ENCODE data around the gene LNPK.
"Not testable (repeated sequence)": the region's sequence is repeated elsewhere in the genome, so short reads cannot be mapped to it uniquely, and the experiment has no call there.

The LNPK gene

DNA sequence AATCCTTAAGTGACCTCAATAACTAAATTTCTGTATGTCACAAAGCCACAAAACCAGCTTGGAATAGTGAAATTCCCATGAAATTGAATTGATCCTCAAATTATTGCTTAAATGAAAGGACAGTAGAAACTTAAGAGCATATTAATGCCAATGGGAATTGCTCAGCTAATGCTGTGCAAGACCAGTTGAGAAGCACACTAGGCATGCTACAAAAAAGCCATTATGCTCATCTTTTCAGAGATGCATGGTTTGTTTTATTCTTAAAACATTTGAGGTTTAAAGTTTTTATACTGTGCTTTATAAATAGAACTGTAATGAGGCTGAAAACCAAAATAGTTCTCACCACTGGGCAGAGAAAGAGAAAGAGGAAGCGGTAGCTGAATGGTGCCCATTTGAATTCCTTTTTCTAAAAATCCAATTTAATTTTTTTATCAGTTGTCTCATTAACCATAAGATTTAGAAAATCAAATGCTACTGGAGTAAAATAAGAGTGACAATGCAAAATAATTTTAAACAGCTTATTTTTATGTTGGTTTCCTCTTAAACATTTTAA lies 98.6 kb downstream of the LNPK start:
- no peak for DNase-seq (ENCODE audit: low spot score)

DNA sequence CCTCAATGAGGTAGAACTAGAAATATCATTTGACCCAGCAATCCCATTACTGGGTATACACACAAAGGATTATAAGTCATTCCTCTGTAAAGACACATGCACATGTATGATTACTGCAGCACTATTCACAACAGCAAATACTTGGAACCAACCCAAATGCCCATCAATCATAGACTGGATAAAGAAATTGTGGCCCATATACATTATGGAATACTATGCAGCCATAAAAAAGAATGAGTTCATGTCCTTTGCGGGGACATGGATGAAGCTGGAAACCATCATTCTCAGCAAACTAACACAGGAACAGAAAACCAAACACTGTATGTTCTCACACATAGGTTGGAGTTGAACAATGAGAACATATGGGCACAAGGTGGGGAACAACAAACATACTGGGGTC lies 106.1 kb downstream of the LNPK start:
- DNase-seq (ENCODE audit: low spot score): not testable (repeated sequence)

DNA sequence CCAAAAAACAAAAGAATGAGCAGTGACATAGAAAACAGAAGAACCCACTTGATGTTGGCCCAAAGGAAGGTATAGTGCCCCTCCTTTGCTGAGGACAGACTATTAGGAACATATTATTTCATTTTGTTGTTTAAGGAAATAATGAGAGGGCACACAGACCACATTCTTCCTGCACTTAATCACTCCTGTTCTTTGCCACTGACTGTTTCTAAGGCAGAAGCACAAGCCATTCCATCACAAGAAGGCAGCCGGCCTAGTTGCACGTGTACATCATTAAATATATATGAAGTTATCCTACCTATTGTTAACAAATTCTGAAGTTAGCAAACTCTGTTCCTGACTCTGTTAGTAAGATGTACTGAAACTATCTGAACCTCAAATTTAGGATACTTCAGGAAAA lies 110.0 kb downstream of the LNPK start:
- DNase-seq (ENCODE audit: low spot score): no peak

DNA sequence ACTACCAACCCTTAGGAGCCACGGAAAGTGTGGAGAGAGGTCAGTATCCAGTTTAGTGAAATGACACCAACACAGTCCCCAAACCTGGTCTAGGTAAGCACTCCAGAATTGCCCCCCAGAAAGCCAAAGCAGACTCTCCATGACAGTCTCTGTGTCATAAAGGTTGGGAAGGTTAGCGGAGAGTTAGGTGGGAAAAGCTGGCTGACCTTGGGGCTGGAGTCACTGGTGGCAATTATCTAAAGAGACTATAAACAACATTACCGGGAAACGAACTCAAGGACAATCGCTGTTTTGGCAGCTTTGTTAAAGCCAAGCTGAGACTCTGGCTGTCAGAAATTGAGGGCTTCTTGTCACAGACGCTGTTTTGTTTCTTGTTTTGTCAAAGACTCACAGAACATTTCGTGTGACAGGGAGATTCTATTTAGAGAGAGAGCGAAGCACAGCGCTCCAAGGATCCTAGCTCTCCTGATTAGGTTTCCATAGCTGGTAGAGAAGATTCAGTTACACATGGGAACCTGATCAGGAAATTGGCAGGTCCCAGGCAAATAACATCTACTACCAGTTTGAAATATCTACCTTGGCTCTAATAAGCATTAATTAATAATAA lies 111.3 kb downstream of the LNPK start:
- DNase-seq (ENCODE audit: low spot score): no peak

DNA sequence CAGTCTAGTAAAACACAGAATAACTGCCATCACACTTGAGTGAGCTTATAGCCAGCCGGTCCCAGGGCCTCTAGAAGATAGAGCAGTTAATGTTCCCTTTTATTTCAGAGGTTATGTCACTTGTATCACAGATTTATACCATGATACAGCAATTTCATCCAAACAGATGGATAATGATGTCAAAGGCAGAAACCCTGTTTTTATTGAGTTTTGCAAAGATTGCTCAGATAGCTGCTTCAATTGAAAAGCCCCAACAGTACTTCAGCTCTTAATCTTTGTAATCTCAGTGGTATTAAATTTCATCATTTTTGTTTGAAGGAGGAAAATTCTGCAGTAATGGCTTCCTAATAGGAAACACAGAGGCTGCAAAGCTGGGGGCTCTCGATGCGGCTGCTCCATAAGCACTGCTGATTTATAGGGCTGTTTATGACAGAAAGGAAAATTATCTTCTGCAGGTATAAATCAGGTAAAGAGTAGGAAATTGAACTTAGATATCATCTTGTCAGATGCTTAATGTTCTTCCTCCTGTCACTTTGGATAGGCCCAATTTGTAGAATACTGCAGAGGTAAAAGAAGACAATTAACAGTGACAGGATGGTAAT lies 112.3 kb downstream of the LNPK start:
- DNase-seq (ENCODE audit: low spot score): no peak

DNA sequence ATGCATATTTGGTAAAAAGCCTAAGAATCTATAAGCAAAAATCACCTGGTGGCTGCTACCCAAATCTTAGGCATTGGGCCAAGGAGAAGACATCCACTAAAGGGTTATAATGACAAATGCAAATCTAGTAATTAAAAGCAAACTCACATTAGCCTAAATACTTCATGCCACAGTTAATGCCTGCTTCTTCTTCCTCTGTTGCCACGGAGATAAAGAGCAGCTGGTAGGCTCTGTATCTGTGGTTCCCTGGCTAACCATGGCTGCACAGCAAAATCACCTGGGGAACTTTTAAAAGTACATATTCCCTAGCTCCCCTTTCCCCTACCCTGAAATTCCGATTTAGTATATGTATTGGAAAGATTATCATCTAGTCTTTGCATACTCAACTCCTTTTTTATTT lies 114.3 kb downstream of the LNPK start:
- no peak for DNase-seq (ENCODE audit: low spot score)

DNA sequence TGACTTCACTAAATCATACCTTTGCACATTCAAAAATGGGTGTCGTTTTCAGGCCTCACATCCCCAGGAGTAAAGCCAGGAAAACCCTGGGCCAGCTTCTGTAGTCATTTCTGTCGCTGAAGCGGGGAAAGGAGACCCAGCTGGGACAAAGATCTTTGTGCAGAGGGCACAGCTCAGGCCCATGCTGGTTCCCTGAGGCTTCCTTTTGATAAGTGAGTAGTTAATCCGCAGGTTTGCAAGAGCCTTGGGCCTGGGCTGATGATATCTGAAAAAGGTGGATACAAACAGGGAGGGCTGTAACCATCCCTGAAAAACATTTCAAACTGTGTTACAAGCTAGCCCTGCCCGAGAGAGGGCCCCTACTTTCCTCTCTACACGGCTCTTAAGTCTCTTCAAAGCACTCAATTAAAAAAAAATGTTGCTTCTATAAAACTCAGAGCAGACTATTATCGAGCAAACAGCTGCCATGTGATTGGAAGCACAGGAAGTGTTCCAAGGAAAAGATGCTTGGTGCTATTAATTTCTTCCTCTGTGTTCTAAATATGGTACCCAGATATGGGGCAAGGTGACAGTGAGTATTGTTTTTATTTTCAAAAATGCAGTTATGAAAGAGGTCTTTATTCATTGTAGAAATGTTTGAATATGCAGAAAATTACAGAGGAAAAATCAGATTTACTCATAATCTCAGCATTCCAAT lies 117.2 kb downstream of the LNPK start:
- DNase-seq (ENCODE audit: low spot score): no peak

DNA sequence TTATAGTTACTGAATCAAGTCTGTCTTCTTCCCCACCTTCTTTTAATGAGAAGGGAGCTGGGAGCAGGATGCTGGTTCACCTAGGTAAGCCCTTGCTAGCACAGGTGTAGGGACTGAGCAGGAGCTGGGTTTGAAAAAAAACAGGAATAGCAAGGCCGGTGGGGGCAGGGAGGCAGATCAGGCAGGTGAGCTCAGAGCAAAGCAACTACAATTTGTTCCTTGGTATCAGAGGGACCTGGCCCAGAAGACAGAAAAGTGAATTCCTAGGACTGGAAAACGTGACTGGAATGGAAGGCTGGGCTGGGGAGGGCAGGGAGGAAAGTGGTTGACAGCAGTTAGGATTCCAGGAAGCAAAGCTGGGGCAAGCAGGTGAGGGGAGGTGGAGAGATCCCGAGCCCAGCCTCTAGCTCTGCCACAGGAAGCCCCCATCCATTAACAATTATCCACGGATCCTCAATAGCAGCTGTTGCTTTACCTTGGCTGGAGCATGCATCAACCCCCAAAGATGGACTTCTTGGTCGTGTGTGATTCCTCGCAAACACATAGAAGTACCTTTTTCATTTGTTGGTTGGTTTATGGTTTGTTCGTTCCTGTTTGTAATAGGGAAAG lies 118.4 kb downstream of the LNPK start:
- no peak for DNase-seq (ENCODE audit: low spot score)

DNA sequence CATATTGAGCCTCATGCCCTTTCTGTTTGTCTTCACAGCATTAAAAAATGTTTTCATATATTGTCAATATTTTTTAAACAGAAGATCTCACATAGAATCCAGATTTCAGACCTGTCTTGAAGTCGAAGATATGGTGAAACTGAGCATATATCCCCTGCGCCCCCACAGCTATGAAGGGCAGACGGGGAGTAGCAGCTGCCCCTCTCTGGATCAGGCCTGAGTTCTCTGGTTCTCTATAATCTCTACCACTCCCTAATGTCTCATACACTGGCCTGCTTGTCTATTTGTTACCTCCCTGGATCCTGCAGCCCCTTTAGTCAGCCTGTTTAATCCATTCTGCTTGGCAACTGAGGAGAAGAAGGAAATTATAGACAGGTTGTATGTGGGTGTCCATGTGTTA lies 122.4 kb downstream of the LNPK start:
- DNase-seq (ENCODE audit: low spot score): no peak

DNA sequence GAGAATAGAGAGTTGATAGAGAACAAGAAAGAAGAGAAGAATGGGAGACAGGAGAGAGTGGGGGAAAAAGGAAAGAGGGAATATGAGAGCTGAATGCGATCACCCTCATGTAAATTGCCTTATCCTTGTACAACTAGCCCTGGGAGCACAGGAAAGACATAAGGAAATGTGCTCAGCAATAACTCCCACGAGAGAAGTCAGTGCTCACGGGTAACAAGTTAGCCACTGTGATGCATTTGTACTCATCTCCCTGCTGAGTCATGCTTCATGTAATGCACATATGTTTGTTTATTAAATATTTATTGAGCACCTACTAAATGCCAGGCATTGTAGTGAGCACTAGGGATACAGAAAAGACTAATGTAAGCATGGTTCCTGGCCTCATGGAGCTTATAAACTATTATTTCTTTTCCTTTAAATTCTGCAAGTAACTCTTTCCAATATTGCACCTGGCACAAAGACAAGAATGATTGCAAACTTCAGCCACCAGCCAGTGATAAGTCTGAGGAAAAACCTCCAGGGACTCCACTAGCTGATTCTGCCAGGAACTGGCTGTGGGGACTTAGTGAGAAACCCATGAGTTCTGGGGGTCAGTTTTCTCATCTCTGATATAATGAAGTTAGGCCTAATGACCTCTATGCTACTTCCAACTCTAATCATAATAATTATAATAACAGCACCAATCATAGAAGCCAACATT lies 124.1 kb downstream of the LNPK start:
- DNase-seq (ENCODE audit: low spot score): no peak

DNA sequence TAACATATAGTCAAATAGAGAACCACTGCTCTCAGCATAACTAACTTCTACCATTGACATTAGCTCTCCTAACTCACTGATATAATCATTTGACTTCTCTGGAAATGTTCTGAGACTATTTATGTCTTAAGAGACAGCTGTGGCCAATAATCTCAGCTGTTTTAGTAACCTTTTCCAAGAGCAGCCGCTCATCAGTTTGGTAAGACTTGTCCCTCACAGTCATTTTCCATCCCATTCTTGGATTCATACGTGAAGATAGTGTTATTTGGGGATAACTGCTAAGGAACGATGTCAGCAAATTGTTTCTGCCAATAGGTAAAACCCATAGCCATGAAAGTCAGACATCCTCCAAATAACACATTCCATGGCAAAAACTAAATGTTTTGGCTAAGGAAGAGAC lies 127.8 kb downstream of the LNPK start:
- DNase-seq (ENCODE audit: low spot score): no peak
